Measurements from ENCODE around the gene FANCC.
A peak's percentile ranks its signal among the peaks of the same experiment; 100 is the strongest.

The FANCC gene

DNA sequence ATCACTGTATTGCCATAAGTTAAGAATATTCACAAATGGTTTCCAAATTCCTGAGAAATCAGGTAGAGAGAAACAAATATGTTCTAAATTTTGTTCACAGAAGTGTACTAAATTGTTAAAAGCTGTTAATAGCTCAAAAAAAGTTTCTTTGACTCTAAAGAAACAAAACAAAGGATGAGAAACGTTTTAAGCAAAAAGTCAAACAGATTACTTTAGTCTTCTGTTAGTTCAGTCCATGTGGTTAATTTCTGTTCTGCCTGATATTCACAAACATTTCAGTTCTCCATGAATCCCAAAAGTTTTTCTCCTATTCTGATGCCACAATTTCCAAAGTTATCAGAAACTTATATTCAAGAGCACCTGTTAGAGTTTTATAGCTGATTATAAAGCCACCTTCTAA lies 7.7 kb upstream of the FANCC start:
- Histone ChIP-seq H3K27me3 (ENCODE audit: control insufficient read depth, insufficient read depth, low read length) (no peaks in the 10 kb centered on the region), H3K9me3 (ENCODE audit: control insufficient read depth, insufficient read depth, low read length) (peaks cover 5% of the 10 kb centered on the region), H3K4me3 (ENCODE audit: low read depth, low read length) (no peak overlapping the region), H3K36me3 (ENCODE audit: control insufficient read depth, insufficient read depth, low read length) (no peaks in the 10 kb centered on the region), H3K9ac (ENCODE audit: low read depth, low read length) (no peak overlapping the region), H3K4me1 (ENCODE audit: control insufficient read depth, insufficient read depth, low read length) (no peaks in the 10 kb centered on the region)

DNA sequence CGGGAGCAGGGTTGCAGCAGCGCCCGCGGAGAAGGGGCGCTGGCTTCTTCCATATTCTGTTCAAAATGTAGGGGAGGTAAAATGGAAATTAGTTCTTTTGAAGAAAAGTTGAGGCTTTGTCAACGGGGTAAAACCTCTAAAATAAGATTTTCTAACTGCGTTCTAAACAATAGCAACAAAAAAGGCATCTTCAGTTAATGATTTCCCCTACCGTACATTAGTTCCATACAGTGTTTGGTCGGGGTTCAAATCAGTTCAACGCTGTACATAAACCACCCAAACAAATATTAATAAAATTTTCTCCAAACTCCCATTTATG lies 343 bp upstream of the FANCC start:
- Histone ChIP-seq H3K9ac (ENCODE audit: low read depth, low read length) (peak overlapping the region; percentile 96), H3K27me3 (ENCODE audit: control insufficient read depth, insufficient read depth, low read length) (no peaks in the 10 kb centered on the region), H3K4me3 (ENCODE audit: low read depth, low read length) (peak overlapping the region; percentile 76), H3K36me3 (ENCODE audit: control insufficient read depth, insufficient read depth, low read length) (no peaks in the 10 kb centered on the region), H3K4me1 (ENCODE audit: control insufficient read depth, insufficient read depth, low read length) (peaks cover 5% of the 10 kb centered on the region), H3K9me3 (ENCODE audit: control insufficient read depth, insufficient read depth, low read length) (no peaks in the 10 kb centered on the region)

- Histone ChIP-seq H3K36me3 (ENCODE audit: control insufficient read depth, insufficient read depth, low read length) (no peaks in the 10 kb centered on the region), H3K9ac (ENCODE audit: low read depth, low read length) (no peak overlapping the region), H3K9me3 (ENCODE audit: control insufficient read depth, insufficient read depth, low read length) (no peaks in the 10 kb centered on the region), H3K4me1 (ENCODE audit: control insufficient read depth, insufficient read depth, low read length) (peaks cover 8% of the 10 kb centered on the region), H3K4me3 (ENCODE audit: low read depth, low read length) (peak overlapping the region; percentile 65), H3K27me3 (ENCODE audit: control insufficient read depth, insufficient read depth, low read length) (no peaks in the 10 kb centered on the region)
Observed at GRCh38 chr9:95316794-95317118, 753 bp downstream of the FANCC start.

DNA sequence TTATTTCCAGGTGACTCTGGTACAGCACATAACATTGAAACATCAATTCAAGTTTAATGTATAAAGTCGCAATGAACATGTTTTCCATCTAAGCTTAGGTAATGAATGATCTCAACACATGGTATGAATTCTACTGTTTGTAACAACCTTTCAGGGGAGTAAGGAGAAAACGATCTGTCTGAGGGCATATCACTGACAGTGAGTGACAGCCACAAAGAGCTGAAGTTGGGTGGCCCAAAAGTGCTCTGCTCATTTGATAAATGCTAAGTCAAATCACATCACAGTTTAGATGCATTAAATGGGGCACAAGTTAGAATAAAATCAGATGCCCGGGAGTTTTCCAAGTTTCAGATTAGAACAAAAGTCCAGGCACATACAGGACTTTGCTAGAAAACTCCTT lies 1.2 kb downstream of the FANCC start:
- Histone ChIP-seq H3K9ac (ENCODE audit: low read depth, low read length) (no peak overlapping the region), H3K4me1 (ENCODE audit: control insufficient read depth, insufficient read depth, low read length) (peaks cover 8% of the 10 kb centered on the region), H3K9me3 (ENCODE audit: control insufficient read depth, insufficient read depth, low read length) (no peaks in the 10 kb centered on the region)

DNA sequence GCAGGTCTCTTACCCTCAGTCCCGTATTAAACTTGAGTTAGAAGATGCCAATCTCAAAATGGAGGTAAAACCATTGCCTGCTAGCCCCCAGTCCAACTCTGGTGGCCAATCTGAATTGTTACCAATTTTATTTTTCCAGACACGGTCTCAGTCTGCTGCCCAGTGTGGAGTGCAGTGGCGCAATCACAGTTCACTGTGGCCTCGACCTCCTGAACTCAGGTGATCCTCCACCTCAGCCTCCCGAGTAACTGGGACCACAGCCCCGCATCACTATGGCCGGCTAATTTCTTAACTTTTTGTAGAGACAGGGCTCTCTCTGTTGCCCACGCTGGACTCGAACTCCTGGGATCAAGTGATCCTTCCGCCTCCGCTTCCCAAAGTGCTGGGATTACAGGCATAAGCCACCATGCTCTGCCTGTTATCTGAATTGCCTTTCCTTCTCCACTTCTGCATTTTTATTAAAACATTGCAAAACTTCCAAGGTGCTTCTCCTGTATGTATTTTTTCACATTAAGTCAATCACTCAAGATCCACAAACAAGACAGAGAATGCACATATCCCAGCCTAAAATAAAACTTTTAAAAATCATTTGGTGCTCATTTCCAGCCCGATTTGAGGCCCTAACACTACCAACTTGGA lies 2.3 kb downstream of the FANCC start:
- Histone ChIP-seq H3K9me3 (ENCODE audit: control insufficient read depth, insufficient read depth, low read length) (no peaks in the 10 kb centered on the region), H3K4me1 (ENCODE audit: control insufficient read depth, insufficient read depth, low read length) (peaks cover 8% of the 10 kb centered on the region), H3K4me3 (ENCODE audit: low read depth, low read length) (no peak overlapping the region), H3K27me3 (ENCODE audit: control insufficient read depth, insufficient read depth, low read length) (no peaks in the 10 kb centered on the region), H3K36me3 (ENCODE audit: control insufficient read depth, insufficient read depth, low read length) (no peaks in the 10 kb centered on the region), H3K9ac (ENCODE audit: low read depth, low read length) (no peak overlapping the region)

More for the DNA sequence above, 1.2 kb downstream of the FANCC start:
- Histone ChIP-seq H3K27me3 (ENCODE audit: control insufficient read depth, insufficient read depth, low read length) (no peaks in the 10 kb centered on the region), H3K36me3 (ENCODE audit: control insufficient read depth, insufficient read depth, low read length) (no peaks in the 10 kb centered on the region), H3K4me3 (ENCODE audit: low read depth, low read length) (peak overlapping the region; percentile 54)

GRCh38 chr9:95313010-95313498 lies 4.5 kb downstream of the FANCC start:
- H3K4me1 ChIP-seq (ENCODE audit: control insufficient read depth, insufficient read depth, low read length), result peaks cover 8% of the 10 kb centered on the region
- H3K4me3 ChIP-seq (ENCODE audit: low read depth, low read length), result peak overlapping the region; percentile 84
- H3K9ac ChIP-seq (ENCODE audit: low read depth, low read length), result no peak overlapping the region
- no peaks in the 10 kb centered on the region for H3K36me3 ChIP-seq (ENCODE audit: control insufficient read depth, insufficient read depth, low read length)
- no peaks in the 10 kb centered on the region for H3K9me3 ChIP-seq (ENCODE audit: control insufficient read depth, insufficient read depth, low read length)
- H3K27me3 ChIP-seq (ENCODE audit: control insufficient read depth, insufficient read depth, low read length), result no peaks in the 10 kb centered on the region

DNA sequence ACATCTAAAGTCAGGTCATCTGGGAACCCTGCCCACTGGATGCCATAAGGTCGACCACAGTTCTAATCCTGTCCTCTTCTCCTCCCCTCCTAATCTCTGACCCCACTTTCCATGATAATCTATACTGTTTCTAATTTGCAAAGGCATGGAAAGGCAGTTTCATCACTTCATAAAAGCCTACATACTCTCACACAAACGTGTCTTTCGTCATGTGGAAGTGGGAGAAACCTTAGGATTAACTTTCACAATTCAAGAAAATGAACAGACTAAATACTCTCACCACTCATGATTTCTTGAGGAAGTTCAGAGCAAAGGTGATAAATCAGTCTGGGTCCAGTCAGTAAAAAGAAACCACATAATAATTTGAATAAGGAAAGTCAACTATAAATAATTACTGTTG lies 5.5 kb downstream of the FANCC start:
- H3K36me3 ChIP-seq (ENCODE audit: control insufficient read depth, insufficient read depth, low read length), result no peaks in the 10 kb centered on the region
- H3K4me3 ChIP-seq (ENCODE audit: low read depth, low read length), result no peak overlapping the region
- no peak overlapping the region for H3K9ac ChIP-seq (ENCODE audit: low read depth, low read length)
- H3K27me3 ChIP-seq (ENCODE audit: control insufficient read depth, insufficient read depth, low read length), result no peaks in the 10 kb centered on the region
- peaks cover 8% of the 10 kb centered on the region for H3K4me1 ChIP-seq (ENCODE audit: control insufficient read depth, insufficient read depth, low read length)
- H3K9me3 ChIP-seq (ENCODE audit: control insufficient read depth, insufficient read depth, low read length), result no peaks in the 10 kb centered on the region

- H3K9ac ChIP-seq (ENCODE audit: low read depth, low read length), result no peak overlapping the region
- H3K9me3 ChIP-seq (ENCODE audit: control insufficient read depth, insufficient read depth, low read length), result no peaks in the 10 kb centered on the region
- no peaks in the 10 kb centered on the region for H3K27me3 ChIP-seq (ENCODE audit: control insufficient read depth, insufficient read depth, low read length)
- H3K4me3 ChIP-seq (ENCODE audit: low read depth, low read length), result no peak overlapping the region
- H3K36me3 ChIP-seq (ENCODE audit: control insufficient read depth, insufficient read depth, low read length), result no peaks in the 10 kb centered on the region
- peaks cover under 1% of the 10 kb centered on the region for H3K4me1 ChIP-seq (ENCODE audit: control insufficient read depth, insufficient read depth, low read length)
Observed at GRCh38 chr9:95307538-95307937, 10.0 kb downstream of the FANCC start.

DNA sequence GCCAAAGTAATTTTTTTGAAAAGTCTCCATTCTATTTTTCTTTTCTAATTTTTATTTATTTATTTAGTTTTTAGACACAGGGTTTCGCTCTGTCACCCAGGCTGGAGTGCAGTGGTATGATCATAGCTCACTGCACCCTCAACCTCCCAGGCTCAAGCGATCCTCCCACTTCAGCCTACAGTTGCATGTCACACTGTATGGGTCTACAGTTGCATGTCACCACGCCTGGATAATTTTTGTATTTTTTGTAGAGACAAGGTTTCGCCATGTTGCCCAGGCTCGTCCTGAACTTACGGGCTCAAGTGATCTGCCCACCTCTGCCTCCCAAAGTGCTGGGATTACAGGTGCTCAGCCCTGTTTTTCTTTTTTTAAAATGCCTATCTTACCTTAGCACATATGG lies 10.7 kb downstream of the FANCC start:
- Histone ChIP-seq H3K9ac (ENCODE audit: low read depth, low read length) (no peak overlapping the region), H3K9me3 (ENCODE audit: control insufficient read depth, insufficient read depth, low read length) (no peaks in the 10 kb centered on the region), H3K36me3 (ENCODE audit: control insufficient read depth, insufficient read depth, low read length) (no peaks in the 10 kb centered on the region), H3K4me3 (ENCODE audit: low read depth, low read length) (no peak overlapping the region), H3K27me3 (ENCODE audit: control insufficient read depth, insufficient read depth, low read length) (no peaks in the 10 kb centered on the region), H3K4me1 (ENCODE audit: control insufficient read depth, insufficient read depth, low read length) (no peaks in the 10 kb centered on the region)

DNA sequence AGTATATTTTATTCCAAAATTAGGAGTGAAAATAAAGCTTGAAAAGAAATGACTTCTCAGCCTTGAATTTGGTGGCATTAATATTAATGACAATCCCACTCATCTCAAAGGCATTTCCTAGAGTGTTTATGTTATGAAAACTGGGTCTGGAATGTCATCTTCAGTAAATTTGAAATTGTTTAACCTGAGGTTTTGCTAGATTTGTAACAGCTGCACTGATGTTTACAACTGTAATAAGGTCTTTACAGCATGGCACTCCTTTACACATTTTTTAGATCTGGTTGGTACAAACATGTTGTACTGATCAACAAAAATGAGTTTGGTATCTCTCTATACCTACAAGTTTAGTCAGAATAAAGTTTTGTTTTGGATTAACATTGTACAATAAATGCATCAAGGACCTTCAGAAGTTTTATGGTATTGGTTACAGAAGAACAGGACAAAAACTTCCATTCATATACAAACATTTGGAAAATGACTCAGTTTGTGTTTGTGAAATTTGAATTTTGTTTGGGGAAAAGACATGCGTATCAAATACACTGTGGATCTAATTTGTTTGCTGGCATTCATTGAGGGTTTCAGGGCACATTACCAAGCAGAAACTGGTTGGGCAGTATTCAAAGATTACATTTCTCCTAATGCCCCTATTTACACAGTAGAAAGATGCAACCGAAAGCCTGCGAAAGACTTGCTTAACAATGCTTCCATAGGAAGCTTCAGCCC lies 11.6 kb downstream of the FANCC start:
- Histone ChIP-seq H3K36me3 (ENCODE audit: control insufficient read depth, insufficient read depth, low read length) (no peaks in the 10 kb centered on the region), H3K27me3 (ENCODE audit: control insufficient read depth, insufficient read depth, low read length) (no peaks in the 10 kb centered on the region), H3K9ac (ENCODE audit: low read depth, low read length) (no peak overlapping the region), H3K4me1 (ENCODE audit: control insufficient read depth, insufficient read depth, low read length) (no peaks in the 10 kb centered on the region), H3K9me3 (ENCODE audit: control insufficient read depth, insufficient read depth, low read length) (no peaks in the 10 kb centered on the region), H3K4me3 (ENCODE audit: low read depth, low read length) (no peak overlapping the region)

- Histone ChIP-seq H3K4me3 (ENCODE audit: low read depth, low read length) (no peak overlapping the region), H3K4me1 (ENCODE audit: control insufficient read depth, insufficient read depth, low read length) (no peaks in the 10 kb centered on the region), H3K36me3 (ENCODE audit: control insufficient read depth, insufficient read depth, low read length) (no peaks in the 10 kb centered on the region), H3K9ac (ENCODE audit: low read depth, low read length) (no peak overlapping the region), H3K27me3 (ENCODE audit: control insufficient read depth, insufficient read depth, low read length) (no peaks in the 10 kb centered on the region), H3K9me3 (ENCODE audit: control insufficient read depth, insufficient read depth, low read length) (no peaks in the 10 kb centered on the region)
Observed at GRCh38 chr9:95302479-95302878, 15.0 kb downstream of the FANCC start.

GRCh38 chr9:95297760-95298159 lies 19.7 kb downstream of the FANCC start:
- no peaks in the 10 kb centered on the region for H3K9me3 ChIP-seq (ENCODE audit: control insufficient read depth, insufficient read depth, low read length)
- no peaks in the 10 kb centered on the region for H3K27me3 ChIP-seq (ENCODE audit: control insufficient read depth, insufficient read depth, low read length)
- no peak overlapping the region for H3K4me3 ChIP-seq (ENCODE audit: low read depth, low read length)
- no peaks in the 10 kb centered on the region for H3K36me3 ChIP-seq (ENCODE audit: control insufficient read depth, insufficient read depth, low read length)
- H3K9ac ChIP-seq (ENCODE audit: low read depth, low read length), result no peak overlapping the region
- no peaks in the 10 kb centered on the region for H3K4me1 ChIP-seq (ENCODE audit: control insufficient read depth, insufficient read depth, low read length)
